Measurements from ENCODE around the gene UBE4A. TPM values are rescaled to one million over a fixed set of nuclear protein-coding genes. Genes with fewer than 3 reads are reported as not detected.

Gene UBE4A
- total and polyA plus RNA-seq, 10 of the 15 experiments (the other 5 are each of a cell fraction or from before 2014, with no cell fraction given), result 6.2 to 39.6 (median 30.3) TPM

- peak; percentile 85 for TF ChIP-seq RUNX3 (IDR thresholded peaks at IDR 0.05; ENCODE audit: low read length)
- TF ChIP-seq IRF3 (IDR thresholded peaks at IDR 0.05), result no peak
- no peak for TF ChIP-seq BCL11A (IDR thresholded peaks at IDR 0.05; ENCODE audit: low read depth, low read length)
- TF ChIP-seq TCF12 (IDR thresholded peaks at IDR 0.05; ENCODE audit: low read depth, low read length), result 0 out of 2 replicates have a peak, but pooled peaks have one; percentile 19
- peak; percentile 37 for TF ChIP-seq SIN3A (IDR thresholded peaks at IDR 0.05; ENCODE audit: low read depth, low read length)
- TF ChIP-seq ZNF24 (IDR thresholded peaks at IDR 0.05), result peak; percentile 63; the same call in 1 of the 2 replicates
- peak; percentile 44 for TF ChIP-seq NKRF (conservative IDR thresholded peaks at IDR 0.05)
- TF ChIP-seq STAT1 (conservative IDR thresholded peaks at IDR 0.05), result 0 out of 2 replicates have a peak, but pooled peaks have one; percentile 87
- TF ChIP-seq RCOR1 (conservative IDR thresholded peaks at IDR 0.05; ENCODE audit: low read depth, low read length), result 0 out of 2 replicates have a peak, but pooled peaks have one; percentile 12
- TF ChIP-seq EED (IDR thresholded peaks at IDR 0.05; ENCODE audit: low read depth), result peak; percentile 54; the same call in 1 of the 2 replicates
- TF ChIP-seq TARDBP (IDR thresholded peaks at IDR 0.05; ENCODE audit: borderline replicate concordance), result no peak
- no peak for TF ChIP-seq ZBTB11 (CRISPR knock-in tag; IDR thresholded peaks at IDR 0.05)
- TF ChIP-seq PKNOX1 (IDR thresholded peaks at IDR 0.05), result no peak
- no peak for TF ChIP-seq USF2 (IDR thresholded peaks at IDR 0.05; ENCODE audit: borderline replicate concordance, low read depth, low read length)
- TF ChIP-seq SRF (IDR thresholded peaks at IDR 0.05; ENCODE audit: low read depth in 2 of 2, low read length in 2 of 2), result 0 out of 4 replicates have a peak, but pooled peaks of 1 of the 2 experiments have one; percentile 48
- peak; percentile 58; the same call in 1 of the 2 replicates for TF ChIP-seq CREM (IDR thresholded peaks at IDR 0.05; ENCODE audit: low read depth)
- no peak; the same call in 1 of the 2 replicates for TF ChIP-seq POLR2AphosphoS5 (IDR thresholded peaks at IDR 0.05; ENCODE audit: low read length)
- no peak for TF ChIP-seq NFYB (IDR thresholded peaks at IDR 0.05; ENCODE audit: insufficient read depth, low read depth, low read length)
- TF ChIP-seq POLR2AphosphoS2 (IDR thresholded peaks at IDR 0.05; ENCODE audit: low read depth, low read length), result no peak; the same call in none of the 2 replicates
- TF ChIP-seq SP1 (IDR thresholded peaks at IDR 0.05; ENCODE audit: low read depth, low read length), result peak; percentile 47
Measured at GRCh38 chr11:118435893-118436624, 76.7 kb downstream of the UBE4A start, which contains the start of gene KMT2A (continued).
